IPS-15b (cell line): ENCODE results near the gene KIFC3.

Source experiments
- H3K27me3 ChIP-seq: one replicate; pipeline ENCODE4 v1.6.1; 2013; ENCODE audit warnings: low read length; ENCODE audit not compliant: control insufficient read depth, insufficient read depth
- H3K36me3 ChIP-seq: one replicate; pipeline ENCODE4 v1.6.1; 2013; ENCODE audit warnings: low read length; ENCODE audit not compliant: control insufficient read depth, insufficient read depth
- H3K4me1 ChIP-seq: one replicate; pipeline ENCODE4 v1.6.1; 2013; ENCODE audit warnings: mild to moderate bottlenecking, low read length; ENCODE audit not compliant: control insufficient read depth, insufficient read depth
- H3K4me3 ChIP-seq: one replicate; pipeline ENCODE4 v1.5.1; 2013; ENCODE audit warnings: low read depth, low read length
- H3K9ac ChIP-seq: one replicate; pipeline ENCODE4 v1.6.1; 2013; ENCODE audit warnings: low read depth, mild to moderate bottlenecking, low read length
- H3K9me3 ChIP-seq: one replicate; pipeline ENCODE4 v1.6.1; 2013; ENCODE audit warnings: mild to moderate bottlenecking, low read length; ENCODE audit not compliant: control insufficient read depth, insufficient read depth

The KIFC3 gene

DNA sequence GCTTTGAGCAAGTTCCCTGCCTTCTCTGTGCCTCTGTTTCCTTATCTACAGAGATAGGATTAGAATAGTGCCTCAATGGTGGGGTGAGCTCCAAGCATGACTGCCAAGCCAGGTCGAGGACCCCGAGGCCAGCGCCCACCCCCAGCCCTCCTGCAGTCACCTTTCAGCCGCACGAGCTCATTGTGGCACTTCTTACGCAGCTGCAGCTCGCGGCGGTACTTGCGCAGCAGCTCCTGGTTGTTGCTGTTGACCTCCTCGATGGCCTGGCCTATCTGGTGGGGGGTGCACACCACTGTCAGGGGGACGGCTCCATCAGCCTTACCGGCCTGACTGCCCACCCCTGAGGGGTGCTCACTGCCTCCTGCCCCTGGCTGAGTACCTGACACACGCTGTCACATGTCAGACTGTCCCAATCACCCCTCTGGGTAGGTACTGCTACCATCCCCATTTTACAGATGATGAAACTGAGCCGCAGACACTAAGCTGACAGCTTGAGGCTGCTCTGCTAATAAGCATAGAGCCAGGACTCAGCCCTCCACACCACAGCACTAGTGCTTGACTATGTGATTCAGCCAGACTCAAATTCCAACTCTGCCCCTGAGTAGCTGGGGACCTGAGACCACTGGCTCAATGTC, 35.5 kb downstream of the KIFC3 start:
- Histone ChIP-seq H3K9ac (no peak overlapping the region), H3K27me3 (no peaks in the 10 kb centered on the region), H3K4me3 (no peak overlapping the region), H3K9me3 (no peaks in the 10 kb centered on the region), H3K4me1 (no peaks in the 10 kb centered on the region), H3K36me3 (peaks cover 8% of the 10 kb centered on the region)

DNA sequence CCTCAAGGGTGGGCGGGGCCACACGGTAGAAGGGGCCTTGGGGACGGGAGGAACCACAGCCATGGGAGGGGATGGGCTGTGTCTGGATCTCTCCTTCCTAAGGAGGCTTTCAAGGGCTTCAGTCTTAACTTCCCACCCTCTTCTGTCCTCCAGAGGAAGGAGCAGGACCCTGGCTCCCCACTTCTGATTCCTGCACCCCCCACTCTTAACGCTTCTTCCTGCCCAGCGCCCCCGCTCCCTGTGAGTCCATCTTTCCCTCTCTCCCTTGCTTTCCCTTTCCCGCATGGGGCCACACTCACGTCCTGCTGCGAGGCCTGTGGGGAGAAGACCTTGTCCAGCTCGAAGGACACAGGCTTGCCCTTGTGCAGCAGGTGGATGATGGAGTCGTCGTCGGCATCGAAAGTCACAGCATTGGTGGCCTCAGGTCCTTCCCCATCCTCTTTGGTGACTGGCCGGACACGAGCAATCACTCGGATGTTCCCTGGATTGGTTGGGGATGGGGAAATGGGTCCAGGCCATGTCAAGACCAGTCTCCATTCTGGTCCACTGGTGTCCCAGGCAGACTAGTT, 37.0 kb downstream of the KIFC3 start:
- Histone ChIP-seq H3K4me3 (no peak overlapping the region), H3K9ac (no peak overlapping the region), H3K4me1 (no peaks in the 10 kb centered on the region), H3K36me3 (peaks cover 9% of the 10 kb centered on the region), H3K9me3 (no peaks in the 10 kb centered on the region), H3K27me3 (no peaks in the 10 kb centered on the region)

- no peak overlapping the region for H3K4me3 ChIP-seq
- no peaks in the 10 kb centered on the region for H3K4me1 ChIP-seq
- no peak overlapping the region for H3K9ac ChIP-seq
- H3K27me3 ChIP-seq, result no peaks in the 10 kb centered on the region
- H3K9me3 ChIP-seq, result no peaks in the 10 kb centered on the region
- peaks cover 3% of the 10 kb centered on the region for H3K36me3 ChIP-seq
Measured at GRCh38 chr16:57764341-57765159, 37.7 kb downstream of the KIFC3 start.

DNA sequence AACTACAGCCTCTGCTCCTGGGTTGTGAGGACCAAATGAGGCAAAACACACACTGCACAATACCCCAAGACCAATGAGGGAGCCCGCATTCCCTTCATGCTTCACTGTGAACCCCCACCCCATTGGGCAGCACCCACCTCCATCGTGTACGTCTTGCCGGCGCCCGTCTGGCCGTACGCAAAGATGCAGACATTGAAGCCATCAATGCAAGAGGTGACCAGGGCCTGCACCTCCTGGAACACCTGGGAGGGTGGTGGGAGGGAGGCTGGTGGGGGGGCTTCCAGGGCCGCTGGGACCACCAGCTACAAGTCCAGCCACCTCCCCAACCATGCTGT, 38.3 kb downstream of the KIFC3 start:
- Histone ChIP-seq H3K36me3 (peaks cover 3% of the 10 kb centered on the region), H3K9ac (no peak overlapping the region), H3K9me3 (no peaks in the 10 kb centered on the region), H3K4me3 (no peak overlapping the region), H3K4me1 (no peaks in the 10 kb centered on the region), H3K27me3 (no peaks in the 10 kb centered on the region)

- no peaks in the 10 kb centered on the region for H3K4me1 ChIP-seq
- no peak overlapping the region for H3K9ac ChIP-seq
- no peak overlapping the region for H3K4me3 ChIP-seq
- no peaks in the 10 kb centered on the region for H3K9me3 ChIP-seq
- peaks cover 3% of the 10 kb centered on the region for H3K36me3 ChIP-seq
- H3K27me3 ChIP-seq, result no peaks in the 10 kb centered on the region
Measured at GRCh38 chr16:57763285-57764005, 38.8 kb downstream of the KIFC3 start.

DNA sequence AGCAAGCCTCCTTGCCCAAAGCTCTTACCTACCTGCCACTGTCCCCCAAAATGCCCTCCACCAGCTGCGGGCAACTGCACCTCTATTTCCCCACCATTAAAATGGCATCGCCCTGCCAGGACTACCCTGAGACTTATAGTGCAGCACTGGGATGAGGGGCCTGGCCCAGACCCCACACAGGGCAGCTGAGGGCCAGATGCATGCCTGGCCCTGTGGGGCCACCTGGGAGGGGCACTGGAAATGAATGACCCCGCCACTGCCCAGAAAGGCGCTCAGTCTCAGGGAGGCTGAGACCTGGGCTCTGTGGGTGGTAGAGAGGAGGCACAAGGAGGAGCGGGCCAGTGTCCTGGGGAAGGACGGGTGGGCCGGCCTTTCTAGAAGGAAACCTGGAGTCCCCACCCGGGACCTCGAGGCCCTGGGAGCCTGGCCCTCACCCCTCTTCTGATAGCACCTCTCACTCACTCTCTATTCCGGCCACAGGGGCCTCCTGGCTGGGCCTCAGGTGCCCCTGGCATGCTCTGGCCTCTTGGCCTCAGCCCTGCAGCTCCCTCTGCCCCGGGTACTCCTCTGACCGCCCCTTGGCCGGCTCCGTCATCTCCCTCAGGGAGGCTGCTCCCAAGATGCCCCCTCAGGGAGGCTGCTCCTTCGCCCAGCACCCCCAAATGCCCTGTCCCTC, 39.8 kb downstream of the KIFC3 start:
- peaks cover 4% of the 10 kb centered on the region for H3K36me3 ChIP-seq

DNA sequence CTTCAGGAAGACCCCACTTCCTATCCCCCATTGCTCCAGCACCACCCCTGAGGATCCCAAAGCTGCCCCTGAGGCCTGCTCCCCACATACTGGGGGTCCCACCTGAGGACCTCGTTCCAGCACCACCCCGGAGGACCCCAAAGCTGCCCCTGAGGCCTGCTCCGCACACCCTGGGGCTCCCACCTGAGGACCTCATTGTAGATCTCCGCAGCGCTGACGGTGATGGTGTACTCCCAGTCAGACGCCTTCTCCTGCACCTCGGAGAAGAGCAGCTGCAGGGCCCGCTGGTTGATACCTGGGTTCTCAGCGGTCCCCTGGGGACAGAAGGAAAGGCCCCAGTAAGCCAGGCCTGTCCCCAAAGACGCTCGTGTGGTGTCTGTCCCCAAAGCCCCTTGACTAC, 40.3 kb downstream of the KIFC3 start:
- Histone ChIP-seq H3K4me3 (no peak overlapping the region), H3K9me3 (no peaks in the 10 kb centered on the region), H3K27me3 (no peaks in the 10 kb centered on the region), H3K36me3 (peaks cover 5% of the 10 kb centered on the region), H3K4me1 (no peaks in the 10 kb centered on the region), H3K9ac (no peak overlapping the region)

More for the DNA sequence above, 39.8 kb downstream of the KIFC3 start:
- Histone ChIP-seq H3K9ac (no peak overlapping the region), H3K4me3 (no peak overlapping the region), H3K27me3 (no peaks in the 10 kb centered on the region), H3K4me1 (no peaks in the 10 kb centered on the region), H3K9me3 (no peaks in the 10 kb centered on the region)

GRCh38 chr16:57761301-57761700, 41.0 kb downstream of the KIFC3 start:
- no peak overlapping the region for H3K9ac ChIP-seq
- no peaks in the 10 kb centered on the region for H3K4me1 ChIP-seq
- peaks cover 5% of the 10 kb centered on the region for H3K36me3 ChIP-seq
- no peaks in the 10 kb centered on the region for H3K9me3 ChIP-seq
- H3K27me3 ChIP-seq, result no peaks in the 10 kb centered on the region
- H3K4me3 ChIP-seq, result no peak overlapping the region

DNA sequence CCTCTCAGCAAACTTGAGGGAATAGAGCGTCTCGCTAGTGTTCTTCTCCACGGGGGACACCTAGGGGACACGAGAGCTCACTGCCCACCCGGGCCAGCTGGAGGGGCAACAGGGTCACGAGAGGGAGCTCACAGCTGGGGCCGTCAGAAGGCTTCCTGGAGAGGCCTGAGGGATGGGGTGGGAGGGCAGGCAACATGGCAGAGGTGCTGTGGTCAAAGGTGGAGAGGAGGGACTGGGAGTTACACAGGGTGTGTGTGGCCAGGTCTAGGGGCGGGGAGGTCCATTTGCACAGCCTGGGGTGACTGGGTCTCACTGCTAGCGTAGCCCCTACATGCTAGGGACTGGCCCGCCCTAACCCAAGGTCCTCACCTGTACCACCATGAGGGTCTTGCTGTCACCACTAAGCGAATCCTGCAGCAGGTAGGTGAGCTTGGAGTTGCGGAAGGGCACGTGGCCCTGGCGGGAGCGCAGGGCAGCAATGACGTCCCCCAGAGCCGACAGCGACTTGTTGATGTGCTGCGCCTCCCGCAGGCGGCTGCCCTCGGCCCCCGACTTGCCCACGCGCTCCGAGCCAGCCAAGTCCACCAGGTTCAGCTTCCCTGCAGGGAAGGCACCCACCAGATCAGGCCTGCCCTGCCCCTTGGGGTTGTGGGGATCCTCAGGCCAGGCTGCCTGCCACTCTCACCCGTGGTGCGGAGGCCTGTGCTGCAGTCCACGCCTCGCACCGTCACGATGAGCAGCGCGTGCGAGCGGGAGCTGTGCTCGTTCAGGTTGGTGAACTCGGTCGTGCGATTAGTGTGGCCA, 41.7 kb downstream of the KIFC3 start:
- H3K4me1 ChIP-seq, result no peaks in the 10 kb centered on the region
- peaks cover 10% of the 10 kb centered on the region for H3K36me3 ChIP-seq
- no peak overlapping the region for H3K9ac ChIP-seq
- no peaks in the 10 kb centered on the region for H3K9me3 ChIP-seq
- no peak overlapping the region for H3K4me3 ChIP-seq
- H3K27me3 ChIP-seq, result no peaks in the 10 kb centered on the region

DNA sequence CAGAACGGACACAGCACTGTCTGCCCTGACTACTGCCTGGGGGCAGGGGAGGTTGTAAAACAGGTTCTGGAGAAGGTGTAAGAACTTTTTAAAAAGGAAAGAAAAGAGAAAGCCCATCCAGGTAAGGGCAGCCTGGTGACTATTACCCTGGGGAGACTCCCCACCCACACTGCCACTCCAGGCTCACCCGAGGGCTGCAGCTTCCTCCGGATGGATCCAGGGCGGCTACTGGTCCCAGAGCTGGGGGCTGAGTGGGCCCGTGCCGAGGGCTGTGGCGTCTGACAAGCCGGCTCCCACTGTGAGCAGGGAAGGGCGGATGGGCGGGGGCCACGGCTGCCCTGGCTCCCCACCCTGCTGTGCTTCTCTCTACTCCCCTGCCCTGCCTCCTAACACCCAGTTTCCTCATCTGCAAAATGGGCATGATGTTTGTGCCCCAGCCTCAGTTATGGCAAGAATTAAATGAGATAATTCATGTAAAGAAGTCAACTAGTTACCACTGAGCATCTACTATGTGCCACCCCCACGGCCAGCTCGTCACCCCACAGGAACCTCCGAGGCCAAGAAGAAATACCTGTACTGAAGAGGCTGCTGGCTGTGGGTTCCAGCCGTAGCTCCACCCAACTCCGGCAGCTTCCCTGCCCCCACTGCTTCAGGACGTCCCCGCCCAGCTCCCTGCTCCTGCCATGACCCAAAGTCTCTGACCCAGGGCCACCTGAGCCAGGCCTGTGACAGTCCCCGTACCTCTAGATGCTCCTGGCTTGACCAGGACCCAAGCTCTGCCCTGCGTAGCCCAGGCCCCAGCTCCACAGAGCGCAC, 42.5 kb downstream of the KIFC3 start:
- no peaks in the 10 kb centered on the region for H3K9me3 ChIP-seq
- no peak overlapping the region for H3K9ac ChIP-seq
- H3K27me3 ChIP-seq, result no peaks in the 10 kb centered on the region
- H3K4me1 ChIP-seq, result no peaks in the 10 kb centered on the region
- H3K4me3 ChIP-seq, result no peak overlapping the region
- H3K36me3 ChIP-seq, result peaks cover 19% of the 10 kb centered on the region
